Stimulated activated CD8-positive, alpha-beta memory T cell treated with anti-CD3 and anti-CD28 coated beads, Interleukin-2, amount 100 ng/mL, for 48 hours (primary cell): ENCODE data around the gene DRP2.
"Not testable (repeated sequence)": the region's sequence is repeated elsewhere in the genome, so short reads cannot be mapped to it uniquely, and the experiment has no call there.

Experiments used
- DNase-seq, 2 donors: peaks; one replicate each; pipeline ENCODE4 v3.0.0-alpha.2; 2020; ENCODE audit warnings: low read depth in 2 of 2

The DRP2 gene

DNA sequence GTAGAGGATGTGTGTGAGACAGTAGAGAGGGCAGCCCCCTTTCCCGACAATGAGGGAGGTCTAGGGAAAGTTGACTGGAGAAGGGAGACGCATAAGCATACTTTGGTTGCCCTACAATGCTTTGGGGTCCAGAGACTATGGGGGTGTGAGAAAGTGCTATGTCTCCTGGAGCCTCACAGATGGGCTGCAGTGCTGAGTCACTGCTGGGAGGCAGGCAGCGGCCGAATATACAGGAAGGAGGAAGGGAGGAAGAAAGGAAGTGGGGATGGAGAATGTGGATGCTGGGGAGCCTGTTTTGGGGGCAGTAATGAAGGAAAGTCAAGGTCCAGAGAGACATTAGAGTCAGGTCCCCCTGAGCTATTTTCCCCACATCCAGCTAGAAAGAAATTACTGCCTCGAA is 12.7 kb downstream of the DRP2 start:
- DNase-seq, result no peak

DNA sequence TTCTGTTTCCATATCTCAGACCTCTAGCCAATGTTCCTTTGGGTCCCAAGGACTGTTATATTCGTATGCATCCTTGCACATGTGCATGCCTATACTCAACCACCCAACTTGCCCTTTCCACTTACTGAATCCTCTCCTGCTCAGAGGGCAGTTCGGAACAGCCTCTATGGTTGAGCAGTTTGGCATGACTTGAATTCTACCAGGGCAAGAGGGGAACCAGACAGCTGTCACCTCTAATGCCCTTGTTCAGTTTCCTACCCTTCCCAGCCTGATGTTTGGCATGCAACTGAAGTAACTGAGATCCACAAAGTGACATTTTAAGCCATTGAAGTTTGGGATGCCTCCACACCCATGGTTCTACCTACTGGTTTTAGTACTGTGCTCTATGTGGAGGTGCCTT is 17.5 kb downstream of the DRP2 start:
- no peak for DNase-seq

DNA sequence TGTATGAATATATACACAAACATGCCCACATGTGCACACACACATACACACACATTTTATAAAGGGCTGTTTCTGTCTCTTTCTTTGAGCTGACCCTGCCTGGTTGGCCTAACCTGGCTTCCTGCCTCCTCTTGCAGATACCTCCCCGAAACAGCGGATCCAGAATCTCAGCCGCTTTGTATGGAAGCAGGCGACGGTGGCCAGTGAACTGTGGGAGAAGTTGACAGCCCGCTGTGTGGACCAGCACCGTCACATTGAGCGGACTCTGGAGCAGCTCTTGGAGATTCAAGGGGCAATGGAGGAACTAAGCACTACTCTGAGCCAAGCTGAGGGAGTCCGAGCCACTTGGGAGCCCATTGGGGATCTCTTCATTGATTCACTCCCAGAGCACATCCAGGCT is 21.9 kb downstream of the DRP2 start:
- no peak for DNase-seq

DNA sequence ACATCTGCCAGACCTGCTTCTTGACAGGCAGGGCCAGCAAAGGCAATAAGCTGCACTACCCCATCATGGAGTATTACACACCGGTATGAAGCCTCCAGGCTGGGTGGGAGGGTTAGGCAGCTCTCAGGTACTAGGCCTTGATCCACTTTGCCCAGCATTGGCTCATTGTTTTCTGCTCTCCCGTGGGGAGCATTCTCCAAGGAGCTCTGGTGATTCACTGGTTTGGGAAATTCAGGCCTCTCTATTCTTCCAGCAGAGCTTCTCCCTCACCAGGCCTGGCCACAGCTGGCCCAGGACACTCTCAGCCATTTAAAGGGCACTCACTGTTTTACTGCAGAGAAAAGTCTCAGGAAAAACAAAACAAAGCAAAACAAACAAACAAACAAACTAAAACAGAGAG is 33.0 kb downstream of the DRP2 start:
- DNase-seq, result no peak

DNA sequence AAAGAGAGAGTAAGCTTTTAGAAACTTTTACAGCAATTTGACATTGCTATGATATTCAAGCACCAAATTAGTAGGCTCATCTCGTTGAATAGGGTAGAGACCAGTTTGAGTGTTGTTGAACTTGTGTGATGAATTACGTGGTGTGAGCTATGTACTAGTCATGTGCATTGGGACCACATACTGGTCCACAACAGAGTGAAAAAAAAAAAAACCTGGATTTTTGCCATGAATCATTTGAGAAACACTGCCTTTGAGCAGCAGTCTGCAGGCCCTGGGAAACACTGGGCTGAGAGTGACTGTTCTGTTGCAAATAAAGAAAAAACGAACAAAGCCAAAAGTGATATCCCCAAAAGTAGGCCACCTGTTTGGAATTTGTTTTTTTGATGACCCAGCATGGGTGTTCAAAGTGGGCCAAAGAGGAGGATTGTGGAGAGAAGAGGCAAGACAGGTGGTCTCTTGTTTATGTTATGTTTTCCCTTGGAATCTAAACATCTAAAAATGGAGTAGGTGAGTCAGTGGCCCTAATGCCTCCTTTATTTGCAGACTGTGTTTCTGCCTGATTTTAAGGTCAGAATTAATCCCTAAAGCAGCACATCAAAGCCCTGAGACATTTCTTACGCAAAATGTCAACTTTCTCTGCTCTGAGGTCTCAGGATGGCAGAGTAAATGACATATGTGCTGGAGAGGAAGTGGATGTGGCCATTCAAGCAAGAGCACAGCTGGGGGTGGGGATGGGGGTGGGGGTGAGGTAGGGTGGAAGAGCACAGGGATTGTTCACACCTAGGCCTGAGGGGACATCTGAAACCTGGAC is 38.1 kb downstream of the DRP2 start:
- DNase-seq, result no peak

DNA sequence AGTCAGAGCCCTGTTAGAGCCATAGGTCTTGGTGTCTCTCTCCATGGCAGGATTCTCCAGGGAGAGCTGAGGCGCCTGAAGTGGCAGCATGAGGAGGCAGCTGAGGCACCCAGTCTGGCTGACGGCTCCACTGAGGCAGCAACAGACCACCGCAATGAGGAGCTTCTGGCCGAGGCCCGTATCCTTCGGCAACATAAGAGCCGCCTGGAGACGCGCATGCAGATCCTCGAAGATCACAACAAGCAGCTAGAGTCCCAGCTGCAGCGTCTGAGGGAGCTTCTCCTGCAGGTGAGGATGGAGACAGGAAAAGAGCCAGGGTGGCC is 38.6 kb downstream of the DRP2 start:
- no peak for DNase-seq

DNA sequence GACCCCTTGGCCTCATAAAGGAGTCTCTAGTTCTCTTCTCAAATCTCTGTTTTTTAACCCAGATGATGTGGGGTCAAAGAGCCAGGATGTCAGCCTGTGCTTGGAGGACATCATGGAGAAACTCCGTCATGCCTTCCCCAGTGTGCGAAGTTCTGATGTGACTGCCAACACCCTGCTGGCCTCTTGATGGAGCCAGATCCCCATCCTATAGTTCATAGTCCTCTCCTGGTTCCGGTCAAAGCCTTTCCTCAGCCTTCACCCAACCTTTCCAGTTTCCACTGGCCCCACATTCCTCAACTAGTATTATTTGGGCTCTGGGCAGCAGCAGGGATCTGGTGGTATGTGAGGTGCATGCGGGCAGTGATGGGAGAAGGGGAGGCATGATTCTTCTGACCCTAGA is 40.8 kb downstream of the DRP2 start:
- no peak for DNase-seq

DNA sequence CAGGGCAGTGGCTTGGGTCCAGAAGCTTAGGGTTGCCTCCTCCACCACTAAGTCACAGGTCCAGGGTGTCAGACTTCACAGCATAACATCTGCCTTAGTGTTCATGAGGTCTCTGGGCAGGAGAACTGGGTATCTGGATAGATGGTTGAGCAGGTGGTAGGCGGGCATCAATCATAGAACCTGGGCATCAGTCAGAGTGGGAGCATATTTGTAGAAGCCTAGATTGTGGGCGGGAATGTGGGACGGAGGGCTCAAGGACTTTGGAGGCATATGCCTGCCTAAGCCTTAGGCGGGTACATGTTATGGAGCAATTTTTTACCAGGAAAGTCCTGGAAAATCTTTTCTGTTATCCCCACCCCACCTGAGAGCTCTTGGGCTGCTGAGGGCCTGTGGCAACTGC is 43.0 kb downstream of the DRP2 start:
- no peak for DNase-seq

DNA sequence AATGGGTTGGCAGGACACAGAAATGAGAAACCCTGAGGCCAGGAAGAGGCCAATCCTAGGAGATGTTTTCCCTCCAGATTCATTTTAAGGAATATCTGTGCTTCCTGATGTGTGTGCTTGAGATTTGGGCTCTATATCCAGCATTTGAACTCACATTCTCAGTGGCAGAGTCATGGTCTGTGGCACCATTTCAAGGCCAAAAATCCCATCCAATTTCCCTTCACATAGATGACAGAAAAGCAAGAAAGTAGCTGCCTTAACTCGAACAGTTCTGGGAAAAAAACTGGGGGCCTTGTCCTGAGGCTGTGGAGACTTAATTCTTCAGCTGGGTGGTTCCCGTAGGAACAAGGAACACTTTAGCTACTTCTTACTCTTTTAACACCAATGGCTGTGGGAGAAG is 44.2 kb downstream of the DRP2 start:
- DNase-seq, result no peak

DNA sequence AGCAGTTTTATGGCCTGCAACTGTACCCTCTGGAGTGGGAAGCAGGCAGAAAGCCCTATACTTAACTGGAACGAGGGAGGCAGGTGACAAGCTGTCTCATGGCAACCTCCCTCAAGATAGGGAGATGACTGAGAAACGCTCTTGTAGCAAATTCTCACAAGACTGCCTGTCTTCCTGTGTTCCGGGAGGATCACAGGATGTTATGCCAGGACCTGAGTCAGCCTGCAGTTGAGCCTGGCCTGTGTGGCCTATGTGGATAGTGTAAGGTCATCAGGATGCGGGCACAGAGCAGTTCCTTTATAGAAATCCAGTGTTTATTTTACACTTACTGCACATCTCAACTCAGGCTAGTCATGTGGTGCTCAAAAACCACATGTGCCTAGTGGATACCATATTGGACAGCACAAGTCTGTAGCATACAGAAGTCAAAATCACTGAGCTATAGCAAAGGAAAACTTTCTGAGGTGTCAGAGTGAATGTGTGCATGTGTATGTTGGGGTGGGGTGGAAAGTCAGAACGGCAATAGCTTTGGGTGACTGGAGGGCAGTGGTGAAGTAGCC is 46.4 kb downstream of the DRP2 start:
- DNase-seq, result no peak

DNA sequence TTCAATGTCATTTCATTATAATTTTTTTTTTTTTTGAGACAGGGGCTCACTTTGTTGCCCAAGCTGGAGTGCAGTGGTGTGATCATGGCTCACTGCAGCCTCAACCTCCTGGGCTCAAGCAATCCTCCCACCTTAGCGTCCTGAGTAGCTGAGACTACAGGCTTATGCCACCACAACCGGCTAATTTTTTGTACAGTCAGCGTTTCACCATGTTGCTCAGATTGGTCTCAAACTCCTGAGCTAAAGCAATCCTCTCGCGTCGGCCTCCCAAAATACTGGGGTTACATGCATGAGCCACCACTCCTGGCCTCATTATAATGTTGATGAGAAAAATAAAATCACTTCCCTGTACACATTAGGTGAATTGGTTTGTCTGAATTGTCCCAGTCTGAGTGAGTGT is 54.6 kb downstream of the DRP2 start:
- DNase-seq, result no peak

DNA sequence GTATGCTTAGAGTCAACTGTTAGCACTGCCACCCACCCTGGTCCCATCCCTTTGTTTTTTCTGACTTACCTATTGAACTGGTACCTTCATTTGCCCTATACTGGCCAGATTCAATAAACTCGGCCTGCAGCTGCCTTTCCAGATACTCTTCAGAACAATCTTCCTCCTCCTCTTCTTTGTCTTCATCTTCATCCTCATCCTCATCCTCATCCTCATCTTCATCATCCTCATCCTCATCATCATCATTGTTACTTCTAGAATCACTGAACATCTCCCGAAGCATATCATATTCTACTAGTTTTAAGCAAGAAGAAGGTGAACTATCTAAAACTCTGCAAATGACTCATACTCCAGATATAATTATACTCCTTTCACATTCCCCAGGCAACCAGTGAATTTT is 56.7 kb downstream of the DRP2 start:
- DNase-seq, result no peak

DNA sequence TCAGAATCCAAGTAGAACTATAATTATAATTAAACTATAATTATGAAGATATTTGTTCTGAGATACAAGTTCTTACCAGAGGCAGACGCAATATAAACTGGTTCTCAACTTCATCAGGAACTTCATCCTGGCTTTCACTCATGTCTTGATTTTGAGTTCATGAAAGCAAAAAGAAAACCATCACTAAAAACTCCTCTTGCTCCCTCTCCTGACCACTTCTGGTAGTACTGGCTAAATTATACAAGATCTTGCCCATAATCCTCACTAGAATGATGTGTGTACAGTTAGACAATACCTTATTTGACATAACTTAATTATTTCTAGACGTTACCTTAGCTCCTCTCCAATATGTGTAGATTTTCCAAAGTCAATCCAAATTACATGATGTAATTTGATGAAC is 67.8 kb downstream of the DRP2 start:
- DNase-seq, result no peak

DNA sequence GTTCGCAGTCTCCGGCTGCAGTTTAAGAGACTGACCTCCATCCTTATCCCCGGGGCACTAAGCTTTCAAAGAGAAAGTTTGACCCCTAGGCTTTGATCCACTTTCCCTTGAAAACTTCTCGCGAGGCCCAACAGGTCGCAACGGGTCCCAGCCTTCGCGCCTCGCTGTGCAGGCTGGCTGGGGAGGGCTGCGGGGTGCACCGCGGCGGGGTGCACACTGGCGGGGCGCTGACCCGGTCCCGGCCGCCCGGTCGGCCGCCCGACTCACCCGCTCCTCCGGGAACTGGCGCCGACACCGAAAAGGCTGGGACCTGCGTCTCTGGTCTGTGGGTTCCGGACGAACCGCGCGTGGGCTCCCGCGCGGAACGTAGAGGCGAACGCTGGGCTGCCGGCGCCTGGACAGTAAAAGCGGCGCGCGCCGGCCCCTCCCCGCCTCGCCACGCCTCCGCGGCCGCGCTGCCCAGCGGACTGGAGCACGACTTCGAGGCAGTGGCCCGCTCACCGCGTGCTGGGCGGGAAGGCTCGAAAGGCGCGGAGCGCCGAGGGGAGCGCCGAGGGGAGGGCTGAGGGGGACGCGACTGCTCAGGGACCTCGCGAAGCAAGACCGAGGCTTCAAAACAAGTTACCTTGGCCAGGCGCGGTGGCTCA is 71.5 kb downstream of the DRP2 start, which contains the start of gene TAF7L:
Gene TAF7L (minus strand): TSS at position 378 of the 647 bp plus-strand sequence. CDS start 3,791 bp downstream, outside the sequence.
- no peak for DNase-seq

DNA sequence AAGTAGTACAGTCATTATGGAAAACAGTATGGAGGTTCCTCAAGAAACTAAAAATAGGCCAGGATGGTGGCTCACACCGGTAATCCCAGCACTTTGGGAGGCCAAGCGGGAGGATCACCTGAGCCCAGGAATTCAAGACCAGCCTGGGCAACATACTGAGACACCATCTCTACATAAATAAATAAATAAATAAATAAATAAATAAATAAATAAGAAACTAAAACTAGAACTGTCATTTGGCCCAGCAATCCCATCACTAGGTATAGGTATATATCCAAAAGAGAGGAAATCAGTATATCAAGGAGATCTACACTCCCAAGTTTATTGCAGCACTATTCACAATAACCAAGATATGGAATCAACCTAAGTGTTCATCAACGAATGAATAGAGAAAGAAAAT is 76.0 kb downstream of the DRP2 start:
- not testable (repeated sequence) for DNase-seq

DNA sequence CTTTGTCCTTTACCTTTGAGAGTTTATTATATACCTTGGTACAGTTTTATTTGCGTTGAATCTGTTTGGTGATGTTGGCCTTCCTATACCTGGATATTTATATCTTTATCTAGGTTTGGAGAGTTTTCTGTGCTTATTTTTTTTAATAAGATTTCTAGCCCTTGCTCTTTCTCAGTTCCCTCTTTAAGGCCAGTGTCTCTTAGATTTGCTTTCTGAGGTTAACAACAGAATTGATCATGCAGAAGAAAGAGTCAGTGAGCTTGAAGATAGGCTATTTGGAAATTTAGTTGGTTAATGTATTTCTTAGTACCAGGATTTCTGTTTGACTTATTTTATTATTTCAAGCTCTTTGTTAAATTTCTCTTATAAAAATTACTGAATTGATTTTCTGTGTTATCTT is 84.2 kb downstream of the DRP2 start:
- no peak for DNase-seq
